Stimulated activated memory B cell treated with anti-CD40 and anti-IgM and Interleukin-4, amounts not matched to agents 10 μg/mL and 1 μg/mL and 100 μg/mL, for 72 hours (primary cell): Measurements from ENCODE around the gene CASP6.
A peak's percentile ranks its signal among the peaks of the same experiment; 100 is the strongest.

ENCODE experiments used
- ATAC-seq: fragments of 150-1000 bp; cut with Tn5 transposase; 2 replicates; pipeline ENCODE4 v1.10.0; 2021
- H3K27ac Mint-ChIP-seq: one replicate; pipeline ENCODE4 v1.8.0; 2022; ENCODE audit warnings: mild to moderate bottlenecking, mixed read lengths
- H3K27me3 Mint-ChIP-seq: one replicate; pipeline ENCODE4 v1.8.0; 2022; ENCODE audit warnings: mixed read lengths
- H3K36me3 Mint-ChIP-seq: one replicate; pipeline ENCODE4 v1.8.0; 2022; ENCODE audit warnings: mixed read lengths
- H3K4me1 Mint-ChIP-seq: one replicate; pipeline ENCODE4 v1.8.0; 2022; ENCODE audit warnings: mixed read lengths
- H3K4me3 Mint-ChIP-seq: one replicate; pipeline ENCODE4 v1.8.0; 2022; ENCODE audit warnings: mild to moderate bottlenecking, moderate library complexity, mixed read lengths
- H3K9me3 Mint-ChIP-seq: one replicate; pipeline ENCODE4 v1.8.0; 2022; ENCODE audit warnings: mixed read lengths

The CASP6 gene

DNA sequence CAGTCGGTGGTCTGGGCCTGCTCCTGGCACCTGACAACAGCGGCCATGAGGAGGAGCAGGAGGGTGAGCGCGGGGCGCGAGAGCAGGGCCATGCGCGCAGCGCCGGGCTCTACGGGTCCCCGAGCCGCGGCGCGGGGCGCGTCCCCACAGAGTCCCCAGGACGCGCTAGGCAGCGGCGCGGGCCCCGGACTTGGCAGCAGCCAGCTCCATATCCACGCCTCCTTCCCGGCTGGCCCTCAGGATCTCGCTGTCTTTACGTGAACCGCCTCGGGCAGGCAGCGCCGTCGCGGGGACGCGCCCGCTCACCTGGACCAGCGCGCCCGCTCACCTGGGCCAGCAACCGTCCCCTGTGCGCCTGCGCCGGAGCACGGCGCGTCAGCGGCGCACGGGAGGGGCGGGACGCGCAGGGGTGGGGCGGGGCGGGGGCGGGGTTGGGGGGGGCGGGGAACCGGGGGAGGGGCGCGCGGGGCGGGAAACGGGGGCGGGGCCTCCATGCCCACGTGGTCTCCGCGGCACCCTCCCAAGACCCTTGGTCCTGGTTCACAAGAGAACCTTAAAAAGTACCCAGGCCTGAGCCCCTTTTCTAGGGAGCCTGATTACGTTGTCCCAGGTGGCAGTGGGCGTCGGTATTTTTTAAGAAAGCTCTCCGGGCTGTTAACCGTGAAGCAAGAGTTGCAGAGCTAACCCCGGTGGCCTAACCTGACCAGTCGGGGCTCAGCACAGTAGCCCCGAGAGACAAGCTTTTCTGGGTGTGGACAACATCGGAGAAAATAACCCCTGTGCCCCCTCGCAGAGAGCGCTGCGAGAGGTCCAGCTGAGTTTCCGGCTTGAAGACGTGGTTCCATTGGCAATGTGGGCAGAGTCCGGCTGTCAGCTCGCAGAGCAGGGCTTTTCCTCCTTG, 26.7 kb upstream of the CASP6 start, which contains the start of gene PLA2G12A:
TSS of gene PLA2G12A (minus strand) at position 353 of the 901 bp plus-strand sequence. CDS start at position 92, 261 bp downstream.
- Mint-ChIP-seq H3K4me1 (peaks cover 12% of the 10 kb centered on the region), H3K4me3 (peak within 1 kb of the TSS; percentile 91)

GRCh38 chr4:109729117-109729717, 26.0 kb upstream of the CASP6 start:
- Mint-ChIP-seq H3K27ac (peak overlapping the region; percentile 69), H3K27me3 (no peaks in the 10 kb centered on the region), H3K4me1 (peaks cover 12% of the 10 kb centered on the region), H3K4me3 (peak overlapping the region; percentile 91), H3K36me3 (peaks cover 12% of the 10 kb centered on the region), H3K9me3 (no peaks in the 10 kb centered on the region)
- no peak for ATAC-seq

More for the DNA sequence above, 26.7 kb upstream of the CASP6 start, which contains the start of gene PLA2G12A:
- ATAC-seq, result peak; percentile 94
- Mint-ChIP-seq H3K27ac (peak within 1 kb of the TSS; percentile 69), H3K9me3 (no peaks in the 10 kb centered on the region), H3K36me3 (peaks cover 12% of the 10 kb centered on the region), H3K27me3 (no peaks in the 10 kb centered on the region)

DNA sequence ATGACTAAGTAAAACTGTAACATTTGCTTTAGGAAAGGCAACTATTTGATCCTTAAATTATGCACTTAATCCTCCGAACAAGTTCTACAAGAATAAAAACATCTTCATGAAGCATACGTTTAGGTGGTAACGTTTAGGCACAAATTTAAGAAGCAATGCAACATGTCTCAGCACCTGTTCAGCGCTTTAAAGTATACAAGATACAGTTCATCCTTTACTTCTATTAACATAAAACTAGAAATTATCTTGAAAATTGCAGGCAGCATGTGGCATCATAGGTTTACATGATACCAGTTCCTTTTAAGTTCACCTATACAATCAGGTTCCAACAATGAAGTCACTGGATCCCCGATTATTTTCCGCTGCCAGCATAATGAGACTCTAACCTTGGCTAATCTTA, 25.1 kb upstream of the CASP6 start:
- no peak for ATAC-seq

GRCh38 chr4:109723110-109723509, 19.9 kb upstream of the CASP6 start:
- ATAC-seq, result no peak
- no peak overlapping the region for H3K27ac Mint-ChIP-seq

More for the DNA sequence above, 25.1 kb upstream of the CASP6 start:
- Mint-ChIP-seq H3K4me3 (no peak overlapping the region), H3K36me3 (peaks cover 12% of the 10 kb centered on the region), H3K27me3 (no peaks in the 10 kb centered on the region), H3K9me3 (no peaks in the 10 kb centered on the region), H3K27ac (no peak overlapping the region), H3K4me1 (peaks cover 12% of the 10 kb centered on the region)

DNA sequence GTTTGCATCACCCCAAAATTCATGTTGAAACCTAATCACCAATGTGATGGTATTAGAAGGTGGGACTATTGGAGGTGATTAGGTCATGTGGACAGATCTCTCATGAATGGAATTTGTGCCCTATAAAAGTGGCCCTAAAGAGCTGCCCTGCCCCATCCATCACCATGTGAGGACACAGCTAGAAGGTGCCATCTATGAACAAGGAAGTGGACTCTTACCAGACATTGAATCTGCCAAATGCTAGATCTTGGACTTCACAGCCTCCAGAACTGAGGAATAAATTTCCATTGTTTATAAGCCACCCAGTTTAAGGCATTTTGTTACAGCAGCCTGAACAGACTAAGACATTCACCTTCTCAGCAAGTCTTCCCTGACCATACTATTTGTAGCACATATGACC, 19.1 kb upstream of the CASP6 start:
- no peak overlapping the region for H3K27ac Mint-ChIP-seq
- H3K27me3 Mint-ChIP-seq, result no peaks in the 10 kb centered on the region
- no peak for ATAC-seq

More at GRCh38 chr4:109723110-109723509, 19.9 kb upstream of the CASP6 start:
- no peaks in the 10 kb centered on the region for H3K27me3 Mint-ChIP-seq
- peaks cover 12% of the 10 kb centered on the region for H3K36me3 Mint-ChIP-seq
- no peak overlapping the region for H3K4me3 Mint-ChIP-seq
- no peaks in the 10 kb centered on the region for H3K9me3 Mint-ChIP-seq
- H3K4me1 Mint-ChIP-seq, result peaks cover 5% of the 10 kb centered on the region

GRCh38 chr4:109721033-109721432, 17.8 kb upstream of the CASP6 start:
- no peak overlapping the region for H3K27ac Mint-ChIP-seq
- no peaks in the 10 kb centered on the region for H3K27me3 Mint-ChIP-seq
- H3K9me3 Mint-ChIP-seq, result no peaks in the 10 kb centered on the region
- ATAC-seq, result no peak
- no peak overlapping the region for H3K4me3 Mint-ChIP-seq
- H3K36me3 Mint-ChIP-seq, result peaks cover 9% of the 10 kb centered on the region
- H3K4me1 Mint-ChIP-seq, result no peaks in the 10 kb centered on the region

More for the DNA sequence above, 19.1 kb upstream of the CASP6 start:
- no peaks in the 10 kb centered on the region for H3K9me3 Mint-ChIP-seq
- peaks cover 8% of the 10 kb centered on the region for H3K36me3 Mint-ChIP-seq
- no peaks in the 10 kb centered on the region for H3K4me1 Mint-ChIP-seq
- no peak overlapping the region for H3K4me3 Mint-ChIP-seq

- no peaks in the 10 kb centered on the region for H3K9me3 Mint-ChIP-seq
- no peaks in the 10 kb centered on the region for H3K4me1 Mint-ChIP-seq
- H3K36me3 Mint-ChIP-seq, result peaks cover 5% of the 10 kb centered on the region
- ATAC-seq, result no peak
- H3K27me3 Mint-ChIP-seq, result no peaks in the 10 kb centered on the region
- H3K4me3 Mint-ChIP-seq, result no peak overlapping the region
- H3K27ac Mint-ChIP-seq, result no peak overlapping the region
Observed at GRCh38 chr4:109719604-109720003, 16.4 kb upstream of the CASP6 start.

GRCh38 chr4:109718759-109719158, 15.5 kb upstream of the CASP6 start:
- Mint-ChIP-seq H3K9me3 (no peaks in the 10 kb centered on the region), H3K4me3 (no peak overlapping the region), H3K36me3 (peaks cover 5% of the 10 kb centered on the region), H3K27ac (no peak overlapping the region), H3K4me1 (no peaks in the 10 kb centered on the region), H3K27me3 (no peaks in the 10 kb centered on the region)
- ATAC-seq, result no peak

DNA sequence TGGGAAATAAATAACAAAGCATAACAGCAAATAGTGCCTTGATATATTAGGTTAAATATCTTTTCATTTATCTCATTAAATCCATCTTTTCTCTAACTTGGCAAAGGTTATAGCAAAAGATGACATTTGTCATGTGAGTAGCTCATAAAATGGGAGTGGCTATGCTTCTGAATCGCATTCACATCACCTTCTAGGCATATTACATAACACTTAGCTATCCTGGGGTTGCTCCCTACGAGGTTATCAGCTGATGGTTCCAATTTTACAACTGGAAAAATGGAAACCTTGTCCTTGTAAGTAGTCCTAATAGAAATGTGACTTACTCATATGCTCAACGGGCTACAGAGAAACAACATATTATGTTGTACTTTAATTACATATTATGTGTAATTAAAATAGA, 10.3 kb upstream of the CASP6 start:
- H3K27me3 Mint-ChIP-seq, result no peaks in the 10 kb centered on the region
- no peak overlapping the region for H3K27ac Mint-ChIP-seq
- peaks cover 5% of the 10 kb centered on the region for H3K36me3 Mint-ChIP-seq
- H3K4me1 Mint-ChIP-seq, result no peaks in the 10 kb centered on the region
- H3K9me3 Mint-ChIP-seq, result no peaks in the 10 kb centered on the region
- H3K4me3 Mint-ChIP-seq, result no peak overlapping the region
- no peak for ATAC-seq

- H3K27me3 Mint-ChIP-seq, result no peaks in the 10 kb centered on the region
- no peak for ATAC-seq
- no peaks in the 10 kb centered on the region for H3K9me3 Mint-ChIP-seq
- H3K36me3 Mint-ChIP-seq, result no peaks in the 10 kb centered on the region
- no peak overlapping the region for H3K4me3 Mint-ChIP-seq
- H3K4me1 Mint-ChIP-seq, result peaks cover 2% of the 10 kb centered on the region
- H3K27ac Mint-ChIP-seq, result no peak overlapping the region
Observed at GRCh38 chr4:109708990-109709389, 5.7 kb upstream of the CASP6 start.

GRCh38 chr4:109708435-109708834, 5.2 kb upstream of the CASP6 start:
- no peaks in the 10 kb centered on the region for H3K27me3 Mint-ChIP-seq
- no peak overlapping the region for H3K27ac Mint-ChIP-seq
- H3K4me3 Mint-ChIP-seq, result no peak overlapping the region
- no peaks in the 10 kb centered on the region for H3K9me3 Mint-ChIP-seq
- ATAC-seq, result no peak
- H3K4me1 Mint-ChIP-seq, result peaks cover 8% of the 10 kb centered on the region
- H3K36me3 Mint-ChIP-seq, result no peaks in the 10 kb centered on the region

DNA sequence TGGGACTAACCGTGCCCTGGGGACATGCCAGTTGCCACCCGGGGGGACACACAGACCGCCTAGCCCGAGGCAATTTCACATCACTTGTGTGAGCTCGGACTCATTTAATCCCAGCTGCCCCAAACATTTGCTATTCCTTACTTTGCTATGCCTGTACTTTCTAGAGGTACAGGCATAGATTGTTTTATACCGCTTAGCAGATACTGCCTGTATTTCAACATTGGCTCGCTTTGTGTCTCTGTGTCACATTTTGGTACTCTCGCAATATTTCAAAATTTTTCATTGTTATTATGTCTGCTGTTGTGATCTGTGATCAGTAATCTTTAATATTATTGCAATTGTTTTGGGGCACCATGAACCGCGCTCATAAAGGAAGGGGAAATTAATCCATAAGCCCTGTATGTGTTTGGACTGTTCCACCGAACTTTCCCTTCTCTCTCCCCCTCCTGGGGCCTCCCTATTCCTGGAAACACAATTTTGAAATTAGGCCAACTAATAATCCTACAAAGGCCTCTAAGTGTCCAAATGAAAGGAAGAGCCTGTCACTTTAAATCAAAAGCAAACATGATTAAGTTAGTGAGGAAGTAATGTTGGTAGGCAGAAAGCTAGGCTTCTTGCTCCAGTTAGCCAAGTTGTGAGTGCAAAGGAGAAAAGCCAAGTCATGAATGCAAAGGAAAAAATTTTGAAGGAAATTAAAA, 568 bp upstream of the CASP6 start:
- H3K36me3 Mint-ChIP-seq, result no peaks in the 10 kb centered on the region
- H3K27ac Mint-ChIP-seq, result peak overlapping the region; percentile 91
- peak overlapping the region; percentile 85 for H3K4me3 Mint-ChIP-seq
- H3K27me3 Mint-ChIP-seq, result no peaks in the 10 kb centered on the region
- no peaks in the 10 kb centered on the region for H3K9me3 Mint-ChIP-seq
- peaks cover 29% of the 10 kb centered on the region for H3K4me1 Mint-ChIP-seq
- ATAC-seq, result no peak

- Mint-ChIP-seq H3K27ac (peak overlapping the region; percentile 91), H3K9me3 (no peaks in the 10 kb centered on the region), H3K27me3 (no peaks in the 10 kb centered on the region), H3K36me3 (peaks cover 10% of the 10 kb centered on the region), H3K4me3 (peak overlapping the region; percentile 85), H3K4me1 (peaks cover 29% of the 10 kb centered on the region)
- no peak for ATAC-seq
Observed at GRCh38 chr4:109701566-109702410, 1.5 kb downstream of the CASP6 start.

DNA sequence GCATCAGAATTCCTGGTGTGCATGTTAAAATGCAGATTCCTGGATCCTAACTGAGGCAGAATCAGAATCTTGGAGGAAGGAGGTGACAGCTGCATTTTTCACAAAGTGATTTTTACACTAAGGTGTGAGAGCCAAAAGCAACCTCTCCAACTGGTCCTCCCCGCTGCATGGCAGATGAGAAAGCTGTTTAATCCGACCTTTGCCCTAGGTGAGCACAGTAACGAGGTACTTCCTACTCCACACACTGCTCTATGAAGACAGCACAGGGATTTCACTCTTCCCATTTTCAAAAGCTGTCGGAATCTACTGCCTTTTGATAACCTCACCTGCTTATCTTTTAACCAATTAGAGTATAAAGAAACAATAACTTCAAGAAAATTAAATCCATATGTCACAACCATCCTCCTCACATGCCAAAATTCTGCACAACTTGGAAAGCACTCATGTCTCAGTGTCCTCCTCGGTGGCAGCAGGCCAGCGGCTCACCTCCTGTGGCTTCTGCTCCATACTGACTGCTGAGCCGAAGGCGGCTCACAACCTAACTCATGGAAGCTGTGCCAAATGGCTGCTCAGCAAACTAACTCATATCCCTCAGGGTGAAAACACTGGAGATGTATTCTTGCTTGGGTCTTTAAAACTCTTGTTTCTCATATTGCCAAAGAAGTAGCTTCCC, 3.6 kb downstream of the CASP6 start:
- H3K4me1 Mint-ChIP-seq, result peaks cover 29% of the 10 kb centered on the region
- no peak for ATAC-seq
- H3K27me3 Mint-ChIP-seq, result no peaks in the 10 kb centered on the region
- H3K4me3 Mint-ChIP-seq, result no peak overlapping the region
- H3K36me3 Mint-ChIP-seq, result peaks cover 11% of the 10 kb centered on the region
- no peaks in the 10 kb centered on the region for H3K9me3 Mint-ChIP-seq
- H3K27ac Mint-ChIP-seq, result no peak overlapping the region
